Ectodermal cell (in vitro differentiated cells): ENCODE results near the gene TRMT11.
"Not testable (repeated sequence)": the region's sequence is repeated elsewhere in the genome, so short reads cannot be mapped to it uniquely, and the experiment has no call there.

Experiments used
- H3K27ac ChIP-seq: 2 replicates; pipeline ENCODE4 v1.7.0; 2013; ENCODE audit warnings: mild to moderate bottlenecking, low read depth, low read length; ENCODE audit not compliant: insufficient read depth, poor library complexity, severe bottlenecking
- H3K27me3 ChIP-seq: 2 replicates; pipeline ENCODE4 v1.7.0; 2013; ENCODE audit warnings: mild to moderate bottlenecking, low read length; ENCODE audit not compliant: insufficient read depth, control insufficient read depth, poor library complexity, severe bottlenecking
- H3K36me3 ChIP-seq: one replicate; pipeline ENCODE4 v1.7.0; 2013; ENCODE audit warnings: low read length; ENCODE audit not compliant: control insufficient read depth, insufficient read depth
- H3K4me1 ChIP-seq: one replicate; pipeline ENCODE4 v1.7.0; 2013; ENCODE audit warnings: low read length; ENCODE audit not compliant: control insufficient read depth, insufficient read depth
- H3K4me3 ChIP-seq: 2 replicates; pipeline ENCODE4 v1.7.0; 2013; ENCODE audit warnings: low read depth, low read length, control low read depth; ENCODE audit not compliant: insufficient read depth
- H3K9me3 ChIP-seq: 2 replicates; pipeline ENCODE4 v1.7.0; 2013; ENCODE audit warnings: mild to moderate bottlenecking, low read length, moderate library complexity; ENCODE audit not compliant: control insufficient read depth
- WGBS, 2 experiments: methylation state at CpG; one replicate each; pipeline ENCODE4 v1.1.7; 2013; ENCODE audit warnings: missing lambda C conversion rate in 2 of 2; 5-methylcytosine and 5-hydroxymethylcytosine counted together

TRMT11 gene

GRCh38 chr6:126055449-126055848 is 69.1 kb downstream of the TRMT11 start:
- Histone ChIP-seq H3K36me3 (no peaks in the 10 kb centered on the region), H3K27me3 (no peaks in the 10 kb centered on the region), H3K27ac (no peak overlapping the region), H3K9me3 (no peaks in the 10 kb centered on the region), H3K4me3 (no peak overlapping the region), H3K4me1 (peaks cover 5% of the 10 kb centered on the region)
- 94 to 95% methylated on average over 4 of the region's 4 CpGs for WGBS, 2 experiments

GRCh38 chr6:126056355-126057004 is 70.1 kb downstream of the TRMT11 start:
- H3K9me3 ChIP-seq = no peaks in the 10 kb centered on the region
- peaks cover 5% of the 10 kb centered on the region for H3K4me1 ChIP-seq
- H3K36me3 ChIP-seq = no peaks in the 10 kb centered on the region
- 92 to 95% methylated on average over 5 of the region's 5 CpGs for WGBS, 2 experiments
- H3K27me3 ChIP-seq = no peaks in the 10 kb centered on the region
- H3K4me3 ChIP-seq = no peak overlapping the region
- no peak overlapping the region for H3K27ac ChIP-seq

- H3K36me3 ChIP-seq, H3K9me3 ChIP-seq, H3K4me1 ChIP-seq, H3K27me3 ChIP-seq, H3K27ac ChIP-seq, H3K4me3 ChIP-seq: not testable (repeated sequence)
- WGBS, 2 experiments = 94 to 100% methylated on average over 1 to 2 of the region's 3 CpGs
Observed at GRCh38 chr6:126058085-126058484, 71.7 kb downstream of the TRMT11 start.

- H3K27me3 ChIP-seq = no peaks in the 10 kb centered on the region
- no peaks in the 10 kb centered on the region for H3K36me3 ChIP-seq
- 94 to 95% methylated on average over 5 of the region's 5 CpGs for WGBS, 2 experiments
- no peaks in the 10 kb centered on the region for H3K9me3 ChIP-seq
- no peak overlapping the region for H3K27ac ChIP-seq
- no peak overlapping the region for H3K4me3 ChIP-seq
- H3K4me1 ChIP-seq = peaks cover 3% of the 10 kb centered on the region
Observed at GRCh38 chr6:126060400-126060799, 74.1 kb downstream of the TRMT11 start.

GRCh38 chr6:126063512-126064146 is 77.3 kb downstream of the TRMT11 start:
- Histone ChIP-seq H3K27me3 (no peaks in the 10 kb centered on the region), H3K27ac (no peak overlapping the region), H3K36me3 (no peaks in the 10 kb centered on the region), H3K4me1 (no peaks in the 10 kb centered on the region), H3K4me3 (no peak overlapping the region), H3K9me3 (no peaks in the 10 kb centered on the region)
- WGBS, 2 experiments = 82 to 88% methylated on average over 6 of the region's 6 CpGs

GRCh38 chr6:126064257-126064747 is 78.0 kb downstream of the TRMT11 start:
- no peak overlapping the region for H3K27ac ChIP-seq
- H3K9me3 ChIP-seq = no peaks in the 10 kb centered on the region
- H3K36me3 ChIP-seq = no peaks in the 10 kb centered on the region
- H3K27me3 ChIP-seq = no peaks in the 10 kb centered on the region
- H3K4me3 ChIP-seq = no peak overlapping the region
- 92 to 94% methylated on average over 3 to 4 of the region's 4 CpGs for WGBS, 2 experiments
- no peaks in the 10 kb centered on the region for H3K4me1 ChIP-seq

- Histone ChIP-seq H3K9me3 (no peaks in the 10 kb centered on the region), H3K36me3 (no peaks in the 10 kb centered on the region), H3K4me3 (no peak overlapping the region), H3K4me1 (no peaks in the 10 kb centered on the region), H3K27ac (no peak overlapping the region), H3K27me3 (no peaks in the 10 kb centered on the region)
- WGBS, 2 experiments = 91% methylated on average over 6 to 7 of the region's 7 CpGs
Observed at GRCh38 chr6:126064748-126065401, 78.5 kb downstream of the TRMT11 start.

GRCh38 chr6:126066053-126067048 is 80.0 kb downstream of the TRMT11 start:
- Histone ChIP-seq H3K36me3 (no peaks in the 10 kb centered on the region), H3K27ac (no peak overlapping the region), H3K4me1 (no peaks in the 10 kb centered on the region), H3K9me3 (no peaks in the 10 kb centered on the region), H3K27me3 (no peaks in the 10 kb centered on the region), H3K4me3 (no peak overlapping the region)
- WGBS, 2 experiments = 91 to 93% methylated on average over 11 to 12 of the region's 12 CpGs

- WGBS, 2 experiments = 93 to 95% methylated on average over 3 of the region's 3 CpGs
- Histone ChIP-seq H3K9me3 (no peaks in the 10 kb centered on the region), H3K36me3 (no peaks in the 10 kb centered on the region), H3K4me1 (no peaks in the 10 kb centered on the region), H3K4me3 (no peak overlapping the region), H3K27ac (no peak overlapping the region), H3K27me3 (no peaks in the 10 kb centered on the region)
Observed at GRCh38 chr6:126067073-126067472, 80.7 kb downstream of the TRMT11 start.
